Neural progenitor cell (in vitro differentiated cells): ENCODE measurements around the gene COPS2. TPM values are rescaled to one million over a fixed set of nuclear protein-coding genes. Genes with fewer than 3 reads are reported as not detected.

ENCODE experiments used
- DNase-seq: peaks from one replicate; pipeline ENCODE4 v3.0.0-alpha.2; 2016; ENCODE audit warnings: low spot score
- H2AFZ ChIP-seq: fragments of 200-600 bp; sonication (generic); replicated peaks from 2 replicates; pipeline ENCODE4 v1.6.1; 2016; ENCODE audit warnings: antibody characterized with exemption
- H3F3A ChIP-seq: fragments of 200-600 bp; sonication (generic); 2 replicates; pipeline ENCODE4 v1.6.1; 2016; ENCODE audit warnings: antibody characterized with exemption, low read depth
- H3K27ac ChIP-seq: fragments of 200-600 bp; sonication (generic); 2 replicates; pipeline ENCODE4 v1.5.1; 2016; ENCODE audit warnings: mild to moderate bottlenecking
- H3K27me3 ChIP-seq: fragments of 200-600 bp; sonication (generic); 2 replicates; pipeline ENCODE4 v1.6.1; 2016; ENCODE audit warnings: mild to moderate bottlenecking, moderate library complexity
- H3K36me3 ChIP-seq: fragments of 200-600 bp; sonication (generic); 2 replicates; pipeline ENCODE4 v1.5.1; 2016
- H3K4me1 ChIP-seq: fragments of 200-600 bp; sonication (generic); 2 replicates; pipeline ENCODE4 v1.6.1; 2016; ENCODE audit warnings: mixed run types
- H3K4me2 ChIP-seq: fragments of 200-600 bp; sonication (generic); 2 replicates; pipeline ENCODE4 v1.6.1; 2016
- H3K4me3 ChIP-seq: fragments of 200-600 bp; sonication (generic); 2 replicates; pipeline ENCODE4 v1.5.1; 2016
- H3K79me2 ChIP-seq: fragments of 200-600 bp; sonication (generic); 2 replicates; pipeline ENCODE4 v1.6.1; 2016; ENCODE audit warnings: low read depth
- H3K9ac ChIP-seq: fragments of 200-600 bp; sonication (generic); 2 replicates; pipeline ENCODE4 v1.6.1; 2016
- H3K9me3 ChIP-seq: fragments of 200-600 bp; sonication (generic); 2 replicates; pipeline ENCODE4 v1.5.1; 2016; ENCODE audit warnings: low read depth
- H4K20me1 ChIP-seq: fragments of 200-600 bp; sonication (generic); 2 replicates; pipeline ENCODE4 v1.6.1; 2016; ENCODE audit warnings: low read depth
- H3K27ac Mint-ChIP-seq: 3 replicates; pipeline ENCODE4 v1.8.0; 2021; ENCODE audit warnings: mixed read lengths
- H3K27me3 Mint-ChIP-seq: 2 replicates; pipeline ENCODE4 v1.8.0; 2022; ENCODE audit warnings: low read depth, mild to moderate bottlenecking, inconsistent platforms, moderate library complexity, mixed read lengths; ENCODE audit not compliant: insufficient read depth
- H3K36me3 Mint-ChIP-seq: 3 replicates; pipeline ENCODE4 v1.8.0; 2021; ENCODE audit warnings: mixed read lengths
- H3K4me1 Mint-ChIP-seq: 3 replicates; pipeline ENCODE4 v1.8.0; 2021; ENCODE audit warnings: mixed read lengths
- H3K4me3 Mint-ChIP-seq: 3 replicates; pipeline ENCODE4 v1.8.0; 2021; ENCODE audit warnings: mild to moderate bottlenecking, moderate library complexity, mixed read lengths
- H3K9me3 Mint-ChIP-seq: 3 replicates; pipeline ENCODE4 v1.8.0; 2020; ENCODE audit warnings: mixed read lengths
- CTCF ChIP-seq: fragments of 200-600 bp; sonication (generic); IDR thresholded peaks from 2 replicates; pipeline ENCODE4 v1.5.1; 2017; ENCODE audit warnings: antibody characterized with exemption, mild to moderate bottlenecking
- EZH2 ChIP-seq: fragments of 200-600 bp; sonication (generic); IDR thresholded peaks from 2 replicates; pipeline ENCODE4 v1.6.1; 2017; ENCODE audit warnings: antibody characterized with exemption, mild to moderate bottlenecking, moderate library complexity
- EZH2phosphoT487 ChIP-seq: fragments of 200-600 bp; sonication (generic); IDR thresholded peaks from 2 replicates; pipeline ENCODE4 v1.6.1; 2017; ENCODE audit warnings: antibody characterized with exemption
- total RNA-seq: library from RNA; depleted of rRNA; stranded (reverse); fragments of >200 nt; gene quantifications from 2 replicates; pipeline ENCODE4 v1.2.3, GENCODE V29; 2015; ENCODE audit warnings: low replicate concordance

The COPS2 gene
- total RNA-seq, 1 donor from 2014 or later: 163 TPM

- Histone ChIP-seq H3K9me3 (no peaks in the 10 kb centered on the region), H3K4me3 (no peak overlapping the region), H3K36me3 (no peaks in the 10 kb centered on the region), H3F3A (no peaks in the 10 kb centered on the region), H2AFZ (no peak overlapping the region), H3K27me3 (no peaks in the 10 kb centered on the region), H3K9ac (no peak overlapping the region), H3K4me2 (no peak overlapping the region), H4K20me1 (no peaks in the 10 kb centered on the region), H3K4me1 (peaks cover 7% of the 10 kb centered on the region), H3K27ac (no peak overlapping the region), H3K79me2 (no peaks in the 10 kb centered on the region)
- Mint-ChIP-seq H3K9me3 (no peaks in the 10 kb centered on the region), H3K27me3 (no peaks in the 10 kb centered on the region), H3K27ac (no peak overlapping the region), H3K36me3 (no peaks in the 10 kb centered on the region), H3K4me1 (no peaks in the 10 kb centered on the region), H3K4me3 (no peak overlapping the region)
- no peak for DNase-seq
- TF ChIP-seq EZH2phosphoT487 (no peak), EZH2 (no peak), CTCF (no peak)
Observed at GRCh38 chr15:49084285-49084570, 71.2 kb downstream of the COPS2 start.

- no peak for DNase-seq
- no peak overlapping the region for H3K4me2 ChIP-seq
- H3K27ac Mint-ChIP-seq: no peak overlapping the region
- no peaks in the 10 kb centered on the region for H3K36me3 ChIP-seq
- H3K4me1 Mint-ChIP-seq: no peaks in the 10 kb centered on the region
- H3K9ac ChIP-seq: no peak overlapping the region
- H3K9me3 Mint-ChIP-seq: no peaks in the 10 kb centered on the region
- no peaks in the 10 kb centered on the region for H3K36me3 Mint-ChIP-seq
- H3F3A ChIP-seq: no peaks in the 10 kb centered on the region
- no peaks in the 10 kb centered on the region for H3K27me3 Mint-ChIP-seq
- no peaks in the 10 kb centered on the region for H3K9me3 ChIP-seq
- no peak for TF ChIP-seq CTCF
- no peak for TF ChIP-seq EZH2
- TF ChIP-seq EZH2phosphoT487: no peak
- peaks cover 7% of the 10 kb centered on the region for H3K4me1 ChIP-seq
- no peaks in the 10 kb centered on the region for H3K79me2 ChIP-seq
- no peaks in the 10 kb centered on the region for H3K27me3 ChIP-seq
- no peak overlapping the region for H2AFZ ChIP-seq
- H3K4me3 ChIP-seq: no peak overlapping the region
- no peaks in the 10 kb centered on the region for H4K20me1 ChIP-seq
- no peak overlapping the region for H3K27ac ChIP-seq
- no peak overlapping the region for H3K4me3 Mint-ChIP-seq
Observed at GRCh38 chr15:49083401-49084284, 71.8 kb downstream of the COPS2 start.

GRCh38 chr15:49082960-49083359, 72.4 kb downstream of the COPS2 start:
- no peak overlapping the region for H3K4me2 ChIP-seq
- DNase-seq: no peak

More at GRCh38 chr15:49082960-49083359, 72.4 kb downstream of the COPS2 start:
- Histone ChIP-seq H3K9me3 (no peaks in the 10 kb centered on the region), H3K27ac (no peak overlapping the region), H3K4me1 (peaks cover 7% of the 10 kb centered on the region), H3K36me3 (no peaks in the 10 kb centered on the region), H4K20me1 (no peaks in the 10 kb centered on the region), H3K4me3 (no peak overlapping the region), H3F3A (no peaks in the 10 kb centered on the region), H3K79me2 (no peaks in the 10 kb centered on the region), H3K9ac (no peak overlapping the region), H2AFZ (no peak overlapping the region), H3K27me3 (no peaks in the 10 kb centered on the region)
- H3K9me3 Mint-ChIP-seq: no peaks in the 10 kb centered on the region
- no peak for TF ChIP-seq CTCF
- no peak for TF ChIP-seq EZH2phosphoT487
- no peak for TF ChIP-seq EZH2
- no peaks in the 10 kb centered on the region for H3K36me3 Mint-ChIP-seq
- H3K27ac Mint-ChIP-seq: no peak overlapping the region
- no peaks in the 10 kb centered on the region for H3K4me1 Mint-ChIP-seq
- H3K27me3 Mint-ChIP-seq: no peaks in the 10 kb centered on the region
- H3K4me3 Mint-ChIP-seq: no peak overlapping the region
